Body of pancreas (tissue), 4 donors: ENCODE measurements around the gene GALNT2. TPM values are rescaled to one million over a fixed set of nuclear protein-coding genes. Genes with fewer than 3 reads are reported as not detected.

Experiments used
- ATAC-seq: fragments of 150-250 bp; one replicate; pipeline ENCODE4 v1.9.1; 2016
- DNase-seq, 4 donors: peaks; one replicate each; pipeline ENCODE4 v3.0.0-alpha.2; 2019
- H3K27ac ChIP-seq, 4 donors: fragments of 200-600 bp; sonication (generic); 1 replicate in 3 of 4; 2 replicates in 1 of 4; pipeline versions ENCODE4 v1.5.1 to v1.6.1; 2016 to 2019; ENCODE audit warnings: mild to moderate bottlenecking in 1 of 4, mixed read lengths in 1 of 4, moderate library complexity in 1 of 4
- H3K27me3 ChIP-seq, 2 donors: fragments of 200-600 bp; sonication (generic); one replicate each; pipeline ENCODE4 v1.6.0; 2016; ENCODE audit warnings: mild to moderate bottlenecking in 1 of 2
- H3K36me3 ChIP-seq, 2 donors: fragments of 200-600 bp; sonication (generic); replicated peaks in 1 of 2; 2 replicates each; pipeline ENCODE4 v1.5.1; 2016; ENCODE audit warnings: low read depth in 2 of 2; ENCODE audit not compliant: insufficient read depth in 1 of 2
- H3K4me1 ChIP-seq: fragments of 200-600 bp; sonication (generic); one replicate; pipeline ENCODE4 v1.6.0; 2016
- H3K4me3 ChIP-seq, 2 donors: fragments of 200-600 bp; sonication (generic); 1 replicate in 1 of 2; 2 replicates in 1 of 2; pipeline ENCODE4 v1.5.1; 2016 to 2019
- H3K9me3 ChIP-seq, 3 donors: fragments of 200-600 bp; sonication (generic); 1 replicate in 2 of 3; 2 replicates in 1 of 3; pipeline ENCODE4 v1.5.1; 2016
- CTCF ChIP-seq, 7 experiments: fragments of 450-650 bp in 4 of 7; fragments of 200-600 bp in 3 of 7; sonication (generic) in 3 of 7; IDR thresholded peaks; one replicate each; pipeline ENCODE4 v1.5.1; 2016 to 2019; ENCODE audit warnings: antibody characterized with exemption in 7 of 7
- POLR2A ChIP-seq, 3 donors: fragments of 450-650 bp; IDR thresholded peaks; one replicate each; pipeline ENCODE4 v1.6.1; 2016; ENCODE audit warnings: antibody characterized with exemption in 3 of 3, mild to moderate bottlenecking in 2 of 3
- WGBS, 2 donors: methylation state at CpG; one replicate each; pipeline ENCODE4 v1.1.5; 2017; 5-methylcytosine and 5-hydroxymethylcytosine counted together
- intact Hi-C: fragments of 100-400 bp; cut with DNase I; formaldehyde crosslinking; loops from one replicate; pipeline ENCODE4 v1.15.1; 2023
- total RNA-seq, 2 donors: library from RNA; depleted of rRNA; stranded (reverse); fragments of >200 nt; gene quantifications; one replicate each; pipeline ENCODE4 v1.1.0, GENCODE V29; 2016

Gene GALNT2
- total RNA-seq, 2 donors from 2014 or later = 45.9 to 68.6 TPM

- no peak for ATAC-seq
Observed at GRCh38 chr1:230166366-230167132, 99.5 kb downstream of the GALNT2 start.

GRCh38 chr1:230167419-230167852 is 100.4 kb downstream of the GALNT2 start:
- intact Hi-C loops = no loop called here
- peaks cover 66% of the 10 kb centered on the region for H3K4me1 ChIP-seq
- no peak overlapping the region for H3K4me3 ChIP-seq
- peak; percentile 26 to 73 (median 43) for TF ChIP-seq CTCF (IDR thresholded peaks at IDR 0.05)
- TF ChIP-seq POLR2A (IDR thresholded peaks at IDR 0.05) = no peak
- H3K27me3 ChIP-seq = no peaks in the 10 kb centered on the region
- no peaks in the 10 kb centered on the region for H3K36me3 ChIP-seq
- ATAC-seq (peak; percentile 18), DNase-seq (no peak)
- H3K9me3 ChIP-seq = no peaks in the 10 kb centered on the region
- WGBS, 2 donors = 78 to 87% methylated on average over 12 of the region's 12 CpGs
- no peak overlapping the region for H3K27ac ChIP-seq

More at GRCh38 chr1:230166366-230167132, 99.5 kb downstream of the GALNT2 start:
- DNase-seq = no peak
- TF ChIP-seq CTCF (IDR thresholded peaks at IDR 0.05) (no peak), POLR2A (IDR thresholded peaks at IDR 0.05) (no peak)
- Histone ChIP-seq H3K4me3 (no peak overlapping the region), H3K36me3 (no peaks in the 10 kb centered on the region), H3K27ac (peak overlapping the region in 2 of 4 donors; percentile 15 to 62), H3K27me3 (no peaks in the 10 kb centered on the region), H3K9me3 (no peaks in the 10 kb centered on the region), H3K4me1 (peaks cover 66% of the 10 kb centered on the region)
- intact Hi-C loops = no loop called here
- 65 to 72% methylated on average over 6 of the region's 6 CpGs for WGBS, 2 donors

- H3K27me3 ChIP-seq = no peaks in the 10 kb centered on the region
- peak overlapping the region; percentile 3 to 60 (median 28) for H3K27ac ChIP-seq
- intact Hi-C loops = no loop called here
- H3K4me3 ChIP-seq = no peak overlapping the region
- no peaks in the 10 kb centered on the region for H3K9me3 ChIP-seq
- DNase-seq = peak in 1 of 4 donors; percentile 9
- H3K36me3 ChIP-seq = no peaks in the 10 kb centered on the region
- TF ChIP-seq CTCF (IDR thresholded peaks at IDR 0.05) (no peak), POLR2A (IDR thresholded peaks at IDR 0.05) (no peak)
- no peak for ATAC-seq
- WGBS, 2 donors = 62 to 71% methylated on average over 8 of the region's 8 CpGs
- H3K4me1 ChIP-seq = peaks cover 57% of the 10 kb centered on the region
Observed at GRCh38 chr1:230169454-230170152, 102.6 kb downstream of the GALNT2 start.

- H3K27ac ChIP-seq = peak overlapping the region in 3 of 4 donors; percentile 13 to 60 (median 43)
- intact Hi-C loops = no loop called here
- H3K4me1 ChIP-seq = peaks cover 57% of the 10 kb centered on the region
- WGBS, 2 donors = 86 to 93% methylated on average over 1 of the region's 1 CpG
- H3K4me3 ChIP-seq = no peak overlapping the region
- H3K27me3 ChIP-seq = no peaks in the 10 kb centered on the region
- no peaks in the 10 kb centered on the region for H3K36me3 ChIP-seq
- TF ChIP-seq CTCF (IDR thresholded peaks at IDR 0.05) (no peak), POLR2A (IDR thresholded peaks at IDR 0.05) (no peak)
- no peaks in the 10 kb centered on the region for H3K9me3 ChIP-seq
- no peak for DNase-seq
- ATAC-seq = no peak
Observed at GRCh38 chr1:230170153-230170547, 103.1 kb downstream of the GALNT2 start.
